ENCODE data around the gene NDUFB6.

Gene NDUFB6

GRCh38 chr9:32571969-32572899 lies 725 bp downstream of the NDUFB6 start:
- peak overlapping the region; percentile 99 for H3K4me3 ChIP-seq (ENCODE audit: low read depth, low read length)
- no peak for DNase-seq (ENCODE audit: low read depth)

GRCh38 chr9:32570262-32570661 lies 2.7 kb downstream of the NDUFB6 start:
- no peak for TF ChIP-seq CTCF (IDR thresholded peaks at IDR 0.05; ENCODE audit: control insufficient read depth, extremely low read depth, insufficient read depth)
- no peak overlapping the region for H3K4me3 ChIP-seq (ENCODE audit: low read depth, low read length)
- DNase-seq (ENCODE audit: low read depth): no peak

More at GRCh38 chr9:32571969-32572899, 725 bp downstream of the NDUFB6 start:
- peak; percentile 72 for TF ChIP-seq CTCF (IDR thresholded peaks at IDR 0.05; ENCODE audit: control insufficient read depth, extremely low read depth, insufficient read depth)

GRCh38 chr9:32566770-32567169 lies 6.2 kb downstream of the NDUFB6 start:
- no peak overlapping the region for H3K4me3 ChIP-seq (ENCODE audit: low read depth, low read length)
- no peak for TF ChIP-seq CTCF (IDR thresholded peaks at IDR 0.05; ENCODE audit: control insufficient read depth, extremely low read depth, insufficient read depth)
- DNase-seq (ENCODE audit: low read depth): no peak

DNA sequence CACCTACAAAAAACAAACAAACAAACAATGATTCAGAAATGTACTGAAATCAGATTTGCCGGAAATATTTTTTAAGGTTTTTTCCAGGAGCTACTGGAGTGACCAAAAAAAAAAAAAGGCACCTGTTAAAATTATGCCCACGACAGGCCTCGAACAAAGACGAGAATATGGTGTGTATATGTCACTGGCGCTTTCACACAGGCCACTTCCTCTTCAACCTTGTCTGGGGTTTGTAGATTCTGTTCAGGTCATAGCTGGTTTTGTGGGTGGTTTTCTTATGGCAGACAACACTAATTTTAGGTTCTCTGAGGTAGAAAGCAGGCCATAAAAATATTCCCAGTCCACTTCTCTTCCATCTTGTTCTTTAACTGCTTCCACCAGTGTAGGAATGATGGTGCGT lies 7.0 kb downstream of the NDUFB6 start:
- no peak for TF ChIP-seq CTCF (IDR thresholded peaks at IDR 0.05; ENCODE audit: control insufficient read depth, extremely low read depth, insufficient read depth)
- no peak overlapping the region for H3K4me3 ChIP-seq (ENCODE audit: low read depth, low read length)
- DNase-seq (ENCODE audit: low read depth): no peak

GRCh38 chr9:32558408-32558934 lies 14.5 kb downstream of the NDUFB6 start:
- no peak overlapping the region for H3K4me3 ChIP-seq (ENCODE audit: low read depth, low read length)
- no peak for DNase-seq (ENCODE audit: low read depth)
- no peak for TF ChIP-seq CTCF (IDR thresholded peaks at IDR 0.05; ENCODE audit: control insufficient read depth, extremely low read depth, insufficient read depth)

- TF ChIP-seq CTCF (IDR thresholded peaks at IDR 0.05; ENCODE audit: control insufficient read depth, extremely low read depth, insufficient read depth): no peak
- DNase-seq (ENCODE audit: low read depth): no peak
- no peak overlapping the region for H3K4me3 ChIP-seq (ENCODE audit: low read depth, low read length)
Measured at GRCh38 chr9:32554591-32554990, 18.4 kb downstream of the NDUFB6 start.

All from LNCaP clone FGC (cell line).